GM18870 (cell line): Measurements from ENCODE around the gene IGSF8.

Experiments
- ATAC-seq: cut with Tn5 transposase; IDR thresholded peaks from one replicate; pipeline ENCODE4 v1.9.1; 2021; ENCODE audit warnings: moderate library complexity; ENCODE audit not compliant: unreplicated experiment

The IGSF8 gene

DNA sequence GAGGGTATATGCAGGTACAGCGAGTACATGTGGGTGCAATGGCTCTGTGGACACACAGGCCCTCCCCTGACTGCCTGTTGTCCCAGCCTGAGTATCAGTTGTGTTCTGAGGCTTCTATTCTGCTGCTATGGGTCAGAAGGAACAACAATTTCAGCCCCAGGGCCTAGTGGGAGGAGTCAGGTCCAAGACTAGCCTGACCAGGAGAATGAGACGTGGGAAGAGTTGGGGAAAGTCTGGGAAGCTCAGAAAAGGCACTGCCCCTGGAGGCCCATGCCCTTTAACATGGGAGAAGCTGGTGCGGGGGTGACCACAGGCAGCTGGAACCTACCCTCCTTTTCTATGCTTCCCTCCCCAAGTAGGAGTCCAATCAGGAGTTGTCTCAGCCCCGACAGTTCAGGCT, 7.7 kb downstream of the IGSF8 start:
- no peak for ATAC-seq

DNA sequence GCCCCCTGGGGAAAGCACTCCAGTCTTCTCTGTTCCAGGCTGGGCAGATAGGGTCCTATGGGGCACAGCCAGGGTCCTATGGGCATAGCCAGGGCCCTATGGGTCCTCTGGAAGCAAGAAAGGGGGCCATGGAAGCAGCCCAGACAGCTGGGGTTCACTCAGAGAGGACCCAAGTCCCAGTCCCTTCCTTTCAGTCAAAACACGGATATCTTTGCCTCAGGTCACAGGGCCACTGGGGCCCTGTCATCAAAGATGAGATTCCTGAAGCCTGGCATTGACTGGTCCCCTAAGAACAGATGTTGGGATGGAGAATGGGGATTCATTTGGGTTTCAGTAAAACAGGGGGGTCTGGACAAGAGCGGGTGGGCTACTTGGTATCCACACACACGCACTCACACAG, 8.5 kb downstream of the IGSF8 start:
- no peak for ATAC-seq

DNA sequence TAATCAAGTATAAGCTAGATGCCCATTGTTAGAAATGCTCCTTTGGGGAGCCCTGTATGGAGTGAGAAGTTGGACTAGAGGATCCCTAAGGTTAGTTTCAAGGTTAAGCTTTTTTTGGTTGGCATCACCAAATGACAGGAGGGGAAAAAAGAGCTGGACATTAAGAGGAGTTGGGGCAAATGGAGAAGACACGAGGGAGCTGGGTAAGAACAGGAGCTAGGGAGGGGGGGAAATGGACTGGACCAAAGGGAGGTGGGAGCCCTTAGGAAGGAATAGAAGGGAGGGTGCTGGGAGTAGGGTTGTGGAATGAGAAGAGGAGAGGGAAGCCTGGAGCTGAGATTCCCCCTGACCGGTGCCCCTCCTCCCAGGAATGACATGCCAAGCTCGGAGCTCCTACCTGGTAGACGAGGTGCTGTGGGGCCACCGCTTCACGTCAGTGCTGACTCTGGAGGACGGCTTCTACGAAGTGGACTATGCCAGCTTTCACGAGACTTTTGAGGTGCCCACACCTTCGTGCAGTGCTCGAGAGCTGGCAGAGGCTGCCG, 11.2 kb downstream of the IGSF8 start:
- ATAC-seq, result no peak

DNA sequence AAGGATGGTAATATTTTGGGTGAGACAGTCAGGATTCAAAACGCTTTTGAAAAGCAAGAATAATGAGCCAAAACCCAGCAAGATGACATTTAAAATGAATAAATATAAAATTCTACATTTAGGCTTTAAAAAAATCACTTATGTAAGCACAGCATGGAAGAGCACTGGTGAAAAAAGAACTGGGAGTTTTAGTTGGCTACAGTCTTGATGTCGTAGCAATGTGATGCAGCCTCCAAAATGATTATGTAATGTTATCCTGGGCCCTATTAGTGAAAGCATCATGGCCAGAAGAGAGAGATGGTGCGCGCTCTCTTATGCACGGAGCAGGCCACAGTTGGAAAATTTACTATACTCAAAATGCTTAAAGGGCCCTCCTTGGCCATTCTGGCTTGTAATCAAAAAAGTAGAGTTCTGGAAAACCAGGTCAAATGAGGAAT, 11.9 kb downstream of the IGSF8 start:
- no peak for ATAC-seq

DNA sequence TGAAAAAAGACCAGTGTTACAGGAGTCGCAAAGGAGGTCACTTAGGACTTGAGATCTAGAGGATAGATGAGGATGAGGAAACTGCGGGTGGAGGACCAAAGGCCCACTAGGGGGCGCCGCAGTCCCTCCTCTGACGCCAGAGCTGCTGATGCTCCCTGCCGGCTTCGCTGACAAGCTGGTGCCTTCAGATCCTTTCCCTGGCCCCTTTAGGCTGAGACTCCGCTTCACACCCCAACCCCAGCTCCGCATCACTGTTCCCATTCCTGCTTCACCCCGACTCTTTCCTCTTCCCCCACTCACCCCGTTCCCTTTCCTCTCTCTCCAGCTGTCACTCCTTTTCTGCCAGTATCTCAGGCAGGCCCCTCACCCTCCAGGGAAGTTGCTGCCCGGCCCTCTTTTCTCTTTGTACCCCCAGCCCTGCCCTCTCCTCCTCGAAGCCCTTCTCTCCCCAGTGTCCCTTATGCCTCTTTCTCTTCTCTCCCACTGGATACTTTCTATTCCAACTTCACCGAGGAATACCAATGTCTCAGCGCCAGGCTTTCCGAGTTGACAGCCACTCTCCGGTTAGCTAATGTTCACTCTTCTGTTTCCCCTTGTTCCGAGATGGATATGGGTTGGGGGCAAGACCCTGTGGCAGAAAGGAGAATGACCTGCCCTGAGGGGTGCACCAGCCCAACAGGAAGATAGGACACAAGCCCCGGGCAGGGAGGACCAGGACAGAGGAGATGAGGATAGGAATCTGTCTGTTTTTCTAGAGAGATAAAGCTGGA, 12.5 kb downstream of the IGSF8 start:
- ATAC-seq, result no peak

DNA sequence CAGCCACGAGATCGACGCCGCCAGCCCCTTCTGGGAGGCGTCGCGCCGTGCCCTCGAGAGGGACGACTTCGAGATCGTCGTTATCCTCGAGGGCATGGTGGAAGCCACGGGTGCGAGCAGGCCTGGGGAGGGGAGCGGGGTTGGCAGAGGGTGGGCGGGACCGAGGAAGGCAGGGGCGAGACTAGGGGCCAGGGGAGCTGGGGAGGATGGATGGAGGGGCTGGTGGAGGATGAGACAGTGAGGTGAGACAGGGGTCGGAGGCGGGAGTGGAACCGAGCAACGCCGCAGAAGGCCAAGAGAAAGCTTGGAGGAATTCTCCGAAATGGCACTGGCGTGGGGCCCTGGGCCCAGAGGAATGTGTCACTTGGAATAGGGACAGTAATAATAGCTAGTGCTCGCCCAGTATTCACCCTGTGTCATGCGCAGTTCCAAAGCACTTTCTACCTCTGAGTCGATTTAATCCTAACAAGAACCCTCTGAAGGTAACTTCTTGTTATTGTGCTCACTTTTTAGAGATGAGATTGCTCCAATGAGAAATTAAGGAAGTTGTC, 13.6 kb downstream of the IGSF8 start:
- no peak for ATAC-seq

DNA sequence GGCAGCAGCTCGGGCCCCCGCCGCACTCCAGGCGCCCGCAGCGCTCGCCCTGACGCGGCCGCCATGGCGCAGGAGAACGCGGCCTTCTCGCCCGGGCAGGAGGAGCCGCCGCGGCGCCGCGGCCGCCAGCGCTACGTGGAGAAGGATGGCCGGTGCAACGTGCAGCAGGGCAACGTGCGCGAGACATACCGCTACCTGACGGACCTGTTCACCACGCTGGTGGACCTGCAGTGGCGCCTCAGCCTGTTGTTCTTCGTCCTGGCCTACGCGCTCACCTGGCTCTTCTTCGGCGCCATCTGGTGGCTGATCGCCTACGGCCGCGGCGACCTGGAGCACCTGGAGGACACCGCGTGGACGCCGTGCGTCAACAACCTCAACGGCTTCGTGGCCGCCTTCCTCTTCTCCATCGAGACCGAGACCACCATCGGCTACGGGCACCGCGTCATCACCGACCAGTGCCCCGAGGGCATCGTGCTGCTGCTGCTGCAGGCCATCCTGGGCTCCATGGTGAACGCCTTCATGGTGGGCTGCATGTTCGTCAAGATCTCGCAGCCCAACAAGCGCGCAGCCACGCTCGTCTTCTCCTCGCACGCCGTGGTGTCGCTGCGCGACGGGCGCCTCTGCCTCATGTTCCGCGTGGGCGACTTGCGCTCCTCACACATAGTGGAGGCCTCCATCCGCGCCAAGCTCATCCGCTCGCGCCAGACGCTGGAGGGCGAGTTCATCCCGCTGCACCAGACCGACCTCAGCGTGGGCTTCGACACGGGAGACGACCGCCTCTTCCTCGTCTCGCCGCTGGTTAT, 14.2 kb downstream of the IGSF8 start:
- no peak for ATAC-seq

DNA sequence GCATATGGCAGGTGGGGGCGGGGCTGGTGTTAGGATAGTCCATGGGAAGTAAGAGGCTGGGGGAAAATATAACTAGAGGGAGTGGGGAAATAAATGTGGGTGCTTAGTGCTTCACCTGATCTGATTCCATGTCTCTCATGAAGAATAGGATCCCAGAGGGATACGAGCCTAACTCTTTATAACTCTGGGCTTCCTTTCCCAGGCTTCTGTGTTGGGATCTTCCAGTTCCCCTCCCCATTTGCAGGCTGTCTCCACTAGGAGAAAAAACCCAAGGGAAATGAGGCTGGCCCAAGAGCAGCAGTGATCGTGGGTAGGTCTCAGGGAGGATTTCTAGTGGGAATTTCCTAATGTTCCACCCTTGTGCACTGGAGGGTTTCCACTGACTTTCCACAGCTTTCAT, 15.5 kb downstream of the IGSF8 start:
- no peak for ATAC-seq

DNA sequence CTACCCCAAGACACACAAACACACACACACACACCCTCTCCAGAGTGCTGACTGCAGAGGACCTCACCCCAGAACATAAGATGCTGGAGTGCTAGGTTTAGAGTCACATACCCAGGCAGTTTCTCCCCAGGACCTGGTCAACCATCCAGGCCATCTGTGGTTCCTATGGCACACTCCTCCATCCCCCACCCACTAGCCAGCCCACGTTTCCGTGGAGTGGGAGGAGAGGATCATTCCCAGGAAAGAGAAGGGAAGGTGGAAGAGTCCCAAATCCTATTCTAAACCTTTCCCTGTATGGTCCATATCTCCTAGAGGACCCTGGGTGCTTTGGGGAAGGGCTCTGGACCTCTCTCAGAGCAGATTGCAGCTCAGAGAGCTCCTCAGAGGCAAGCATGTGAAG, 15.9 kb downstream of the IGSF8 start:
- no peak for ATAC-seq

DNA sequence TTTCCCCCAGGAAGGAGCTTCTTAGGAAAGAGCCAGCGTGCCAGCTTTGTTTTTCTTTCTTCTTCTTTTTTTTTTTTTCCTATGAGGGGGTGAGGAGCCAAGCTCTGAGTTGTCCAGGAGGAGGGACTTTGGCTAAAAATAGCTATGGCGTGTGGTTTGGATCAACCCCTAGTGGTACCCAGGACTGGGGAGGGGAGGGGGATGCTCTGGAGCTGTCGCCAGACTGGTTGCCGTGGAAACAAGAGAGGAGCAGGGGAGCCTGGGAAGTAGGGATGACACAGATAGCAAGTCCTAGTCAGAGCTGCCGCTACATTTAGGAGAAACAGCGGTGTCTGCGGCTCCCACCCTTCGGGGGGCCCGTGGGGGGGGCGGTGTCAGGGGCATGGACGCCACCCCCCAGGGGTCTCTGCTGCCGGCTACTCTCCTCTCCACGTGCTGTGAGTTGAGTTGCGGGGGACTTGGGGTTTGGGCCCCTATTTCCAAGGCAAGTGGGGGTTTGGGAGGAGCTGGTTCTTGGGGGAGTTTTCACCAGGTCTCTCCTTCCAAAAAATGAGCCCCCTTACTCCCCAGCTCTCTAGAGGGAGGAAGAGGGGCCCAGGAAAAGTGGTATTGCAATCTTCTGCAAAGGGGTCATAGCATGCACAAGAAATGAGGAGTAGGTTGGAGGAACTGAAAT, 17.0 kb downstream of the IGSF8 start, which contains the start of gene KCNJ9:
KCNJ9 (plus strand) TSS at position 278 of the 676 bp plus-strand sequence. CDS start 2,493 bp downstream, outside the sequence.
- no peak for ATAC-seq

DNA sequence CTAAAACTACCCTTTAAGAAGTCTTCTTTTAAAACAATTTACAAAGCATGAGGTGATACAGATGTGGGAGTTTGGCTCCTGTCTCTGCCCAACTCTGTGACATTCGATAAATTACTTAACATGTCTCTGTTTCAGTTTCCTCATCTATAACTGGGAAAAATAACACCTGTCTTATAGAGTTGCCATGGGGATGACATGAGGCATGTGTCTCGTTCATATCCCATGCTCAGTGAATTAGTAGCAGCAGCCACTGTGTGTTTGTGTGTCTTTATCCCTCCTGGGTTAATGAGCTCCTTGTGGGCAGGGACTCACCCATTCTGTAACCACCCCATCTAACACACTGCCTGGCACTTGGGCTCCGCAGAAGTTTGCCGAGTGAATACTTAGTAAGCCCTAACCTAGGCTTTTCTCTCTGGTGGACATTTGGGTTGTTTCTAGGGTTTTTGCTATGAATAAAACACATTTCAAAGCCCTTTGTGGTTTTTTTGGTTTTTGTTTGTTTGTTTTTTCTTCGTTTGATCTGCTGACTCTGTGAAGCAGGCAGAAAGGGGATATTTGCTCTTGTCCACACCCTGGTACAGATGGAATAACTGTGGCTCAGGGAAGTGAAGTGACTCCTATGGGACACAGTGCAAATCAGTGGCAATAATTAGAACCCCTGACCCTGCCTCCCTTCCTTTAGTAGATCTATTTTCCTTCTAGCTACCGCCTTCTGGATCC, 17.9 kb downstream of the IGSF8 start:
- ATAC-seq, result no peak

DNA sequence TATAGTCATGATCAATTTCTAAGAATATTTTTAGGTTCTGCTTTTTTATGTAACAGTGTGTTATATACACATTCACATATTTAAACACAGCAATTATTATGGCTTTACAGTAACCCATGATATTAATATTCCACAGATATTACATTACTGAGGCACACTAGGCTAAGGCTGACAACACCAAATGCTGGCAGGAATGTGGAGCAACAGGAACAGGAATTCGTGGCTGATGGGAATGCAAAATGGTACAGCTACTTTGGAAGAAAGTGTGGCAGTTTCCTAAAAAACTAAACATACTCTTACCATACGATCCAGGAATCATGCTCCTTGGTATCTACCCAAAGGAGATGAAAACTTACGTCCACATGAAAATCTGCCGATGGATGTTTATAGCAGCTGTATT, 19.0 kb downstream of the IGSF8 start:
- ATAC-seq, result no peak

DNA sequence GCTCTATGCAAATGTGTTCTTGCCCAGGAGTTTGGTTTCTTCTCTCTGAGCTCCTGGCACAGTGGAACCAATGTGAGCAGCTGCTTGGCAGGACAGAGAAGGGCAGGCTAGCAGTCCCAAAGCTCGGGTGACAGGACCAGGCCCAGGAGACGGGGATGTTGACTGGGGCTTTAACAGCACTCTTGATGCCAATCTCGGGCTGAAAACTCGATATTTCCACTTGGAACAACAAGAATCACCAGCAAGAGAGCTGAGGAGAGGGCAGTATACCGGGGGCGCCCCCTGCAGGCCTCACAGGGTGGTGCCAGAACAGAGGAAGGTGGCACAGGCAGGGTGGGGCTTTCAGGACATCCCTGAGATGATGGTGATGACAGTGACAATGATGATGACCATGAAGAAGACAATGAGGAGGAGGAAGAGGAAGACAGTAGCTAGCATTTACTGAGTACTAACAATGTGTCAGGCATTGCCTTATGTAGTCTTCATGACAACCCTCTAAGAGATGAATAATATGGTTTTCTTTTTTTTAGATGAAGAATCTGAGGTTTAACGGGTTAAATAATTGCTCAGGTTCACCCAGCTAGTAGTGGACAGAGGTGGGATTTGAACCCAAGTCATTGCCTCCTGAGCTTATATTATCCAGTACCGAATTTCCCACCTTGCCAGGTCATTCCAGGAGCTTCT, 19.8 kb downstream of the IGSF8 start:
- ATAC-seq, result no peak

DNA sequence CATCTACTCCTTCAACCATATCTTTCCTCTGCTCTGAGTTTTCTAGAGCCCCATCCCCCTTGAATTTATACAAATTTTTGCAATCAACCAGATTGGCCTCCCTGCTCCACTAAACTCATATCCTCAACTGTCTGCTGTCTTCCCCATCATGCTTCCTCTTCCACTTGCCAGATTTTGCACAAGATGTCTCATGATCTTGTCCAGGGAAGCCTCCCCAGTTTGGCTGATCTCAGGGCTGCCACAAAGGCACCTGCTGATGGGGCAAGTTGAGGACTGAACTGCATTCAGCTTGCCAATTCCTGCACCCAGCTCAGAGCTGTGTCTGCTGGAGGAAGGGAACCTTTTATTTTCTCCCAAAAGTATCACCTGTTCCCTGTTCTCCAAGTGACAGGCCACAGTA, 20.9 kb downstream of the IGSF8 start:
- ATAC-seq, result no peak

DNA sequence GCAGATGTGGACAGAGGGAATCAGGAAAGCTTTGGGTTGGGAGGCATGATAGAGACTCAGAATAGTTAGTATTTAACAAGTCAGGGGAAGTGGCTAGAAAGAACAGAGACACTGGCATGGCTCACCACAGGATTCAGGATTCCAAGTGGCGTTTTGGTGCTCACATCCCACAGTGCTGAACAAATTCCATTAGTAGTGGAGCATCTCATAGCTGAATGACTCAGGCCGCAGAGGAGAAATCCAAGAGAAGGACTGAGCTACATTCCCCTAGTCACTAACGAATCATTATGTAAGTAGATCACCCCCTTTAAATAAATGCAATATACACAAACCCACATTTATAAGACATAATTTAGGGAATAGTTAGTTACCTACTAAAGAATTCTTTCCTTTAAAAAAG, 22.1 kb downstream of the IGSF8 start:
- ATAC-seq, result no peak

DNA sequence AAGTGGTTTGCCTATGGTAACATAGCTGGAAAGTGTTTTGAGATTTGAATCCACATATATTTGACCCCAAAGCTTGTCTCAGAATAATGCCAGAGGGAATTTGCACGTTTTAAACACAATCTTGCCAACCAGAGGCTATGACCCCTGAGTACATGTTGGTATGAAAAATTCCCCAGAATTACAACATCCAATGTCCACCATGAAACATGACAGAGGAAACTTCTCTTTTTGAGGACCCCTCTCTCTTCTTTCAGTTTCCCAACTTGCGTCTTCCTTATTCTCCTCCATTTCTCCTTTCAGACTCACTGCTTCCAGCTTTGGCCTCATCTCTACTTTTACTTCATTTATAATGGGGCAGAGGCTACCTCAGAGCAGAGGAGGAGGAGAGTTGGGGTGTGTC, 22.6 kb downstream of the IGSF8 start:
- no peak for ATAC-seq

DNA sequence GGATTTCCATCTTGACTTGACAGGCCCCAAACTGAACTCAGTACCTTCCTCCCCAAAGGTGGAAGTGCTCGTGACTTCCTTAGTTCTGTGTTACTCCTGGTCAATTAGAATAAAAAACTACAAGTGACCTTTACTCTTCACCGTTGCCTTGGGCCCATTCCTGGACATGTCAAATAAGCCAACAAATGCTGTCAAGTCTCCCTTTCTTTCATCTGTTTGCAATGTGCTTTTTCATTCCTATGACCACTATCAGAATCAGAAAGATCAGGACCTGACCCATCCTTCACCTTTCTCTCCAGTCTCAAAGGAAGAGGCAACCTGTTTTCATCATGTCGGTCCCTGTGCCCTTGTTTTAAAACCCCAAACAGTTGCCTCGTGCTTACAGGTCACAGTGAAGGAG, 23.6 kb downstream of the IGSF8 start:
- no peak for ATAC-seq

DNA sequence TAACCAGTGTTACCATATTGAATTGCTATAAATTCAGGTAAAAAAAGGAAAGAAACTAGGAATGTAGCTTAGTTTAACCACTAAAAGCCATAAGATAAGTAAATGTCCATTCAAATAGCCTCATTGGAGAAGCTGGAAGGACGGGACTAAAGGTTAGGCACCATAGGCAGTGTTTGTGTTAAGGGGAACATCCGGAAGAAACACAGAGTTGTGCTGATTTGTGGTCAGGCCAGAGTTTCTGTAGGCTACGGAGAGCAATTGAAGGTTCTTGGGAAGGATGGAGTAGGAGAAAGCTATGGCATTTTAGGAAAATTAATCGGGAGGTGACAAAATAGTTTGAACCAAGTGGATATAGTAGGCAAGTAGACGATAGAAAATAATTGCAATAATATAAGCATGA, 27.1 kb downstream of the IGSF8 start:
- ATAC-seq, result no peak

DNA sequence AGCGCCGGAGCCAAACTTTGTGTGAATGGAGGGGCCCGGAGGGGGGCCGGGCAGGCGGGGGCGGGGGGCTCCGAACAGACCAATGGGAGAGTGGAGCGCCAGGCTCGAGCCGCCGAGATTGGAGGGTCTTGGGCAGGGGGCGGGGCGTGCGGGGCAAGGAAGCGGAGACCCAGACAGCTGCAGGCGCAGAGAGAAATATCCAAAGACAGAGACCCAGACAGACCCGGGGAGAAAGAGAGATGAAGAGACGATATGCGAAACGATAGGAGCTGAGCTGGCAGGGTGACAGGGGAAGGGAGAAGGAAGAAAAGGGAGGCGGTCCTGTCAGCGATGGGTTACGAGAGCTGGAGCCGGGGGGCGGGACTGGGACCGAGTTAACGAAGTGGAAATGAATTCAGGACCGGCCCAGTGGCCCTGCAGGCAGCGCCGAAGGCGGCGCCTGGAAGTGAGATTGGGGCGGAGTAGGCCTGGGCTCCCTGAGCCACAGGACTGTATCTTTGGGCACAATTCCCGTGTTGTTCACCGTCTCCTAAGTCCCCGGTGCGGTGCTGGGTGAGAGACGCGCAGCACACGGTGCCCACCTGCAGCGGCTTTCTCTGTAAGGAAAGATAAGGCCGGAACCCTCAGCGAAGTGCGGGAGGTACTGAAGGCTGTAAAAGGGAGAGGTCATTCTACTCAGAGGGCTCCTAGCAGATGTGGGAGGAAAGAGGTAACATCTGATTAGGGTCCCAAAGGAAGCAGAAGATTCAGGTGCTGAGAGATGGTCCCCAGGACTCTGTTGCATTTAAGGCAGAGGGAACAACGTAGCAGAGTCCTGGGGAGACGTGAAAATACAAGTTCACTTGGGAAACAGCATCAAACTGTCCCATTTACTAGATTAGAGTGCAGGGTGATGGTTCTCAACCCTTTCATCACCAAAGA, 27.9 kb downstream of the IGSF8 start:
- ATAC-seq, result no peak
